GM19467 (cell line): Measurements from ENCODE around the gene ALG6.
"Not testable (repeated sequence)": the region's sequence is repeated elsewhere in the genome, so short reads cannot be mapped to it uniquely, and the experiment has no call there.

Experiments used
- ATAC-seq: cut with Tn5 transposase; IDR thresholded peaks from one replicate; pipeline ENCODE4 v1.9.1; 2021; ENCODE audit warnings: mild to moderate bottlenecking, moderate library complexity; ENCODE audit not compliant: unreplicated experiment

Gene ALG6

DNA sequence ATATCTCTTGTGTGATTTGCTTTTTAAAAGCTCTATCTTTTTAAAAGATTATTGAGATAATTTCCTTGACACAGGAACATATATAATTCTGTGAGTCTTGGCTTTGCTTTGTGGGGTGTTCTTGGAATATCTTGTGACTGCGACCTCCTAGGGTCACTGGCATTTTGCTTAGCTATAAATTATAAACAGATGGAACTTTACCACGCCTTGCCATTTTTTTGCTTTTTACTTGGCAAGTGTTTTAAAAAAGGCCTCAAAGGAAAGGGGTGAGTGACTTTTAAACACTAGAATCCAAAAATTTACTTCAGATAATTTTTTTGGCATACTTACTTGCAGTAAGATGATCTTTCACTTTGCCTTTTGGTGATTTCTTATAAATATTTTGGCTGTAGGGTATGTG is 43.6 kb downstream of the ALG6 start:
- no peak for ATAC-seq

DNA sequence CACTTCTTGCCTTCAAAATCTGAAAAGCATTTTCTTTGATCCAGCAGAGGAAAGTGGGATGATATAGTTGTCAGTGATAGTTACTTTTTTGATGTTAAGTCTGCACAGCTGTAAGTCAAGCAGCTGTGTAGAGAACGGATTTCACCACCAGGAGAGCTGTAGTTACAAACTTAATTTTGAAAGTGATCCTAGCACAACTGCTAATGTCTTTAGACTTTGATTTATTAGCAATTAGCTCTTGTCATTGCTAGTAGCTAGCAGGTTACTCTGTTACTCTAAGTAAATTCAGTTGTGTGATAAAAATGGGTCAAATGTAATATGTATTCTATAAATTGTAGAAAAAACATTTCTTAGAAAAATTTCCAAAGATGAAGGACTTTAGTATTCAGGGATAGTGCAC is 46.0 kb downstream of the ALG6 start:
- no peak for ATAC-seq

DNA sequence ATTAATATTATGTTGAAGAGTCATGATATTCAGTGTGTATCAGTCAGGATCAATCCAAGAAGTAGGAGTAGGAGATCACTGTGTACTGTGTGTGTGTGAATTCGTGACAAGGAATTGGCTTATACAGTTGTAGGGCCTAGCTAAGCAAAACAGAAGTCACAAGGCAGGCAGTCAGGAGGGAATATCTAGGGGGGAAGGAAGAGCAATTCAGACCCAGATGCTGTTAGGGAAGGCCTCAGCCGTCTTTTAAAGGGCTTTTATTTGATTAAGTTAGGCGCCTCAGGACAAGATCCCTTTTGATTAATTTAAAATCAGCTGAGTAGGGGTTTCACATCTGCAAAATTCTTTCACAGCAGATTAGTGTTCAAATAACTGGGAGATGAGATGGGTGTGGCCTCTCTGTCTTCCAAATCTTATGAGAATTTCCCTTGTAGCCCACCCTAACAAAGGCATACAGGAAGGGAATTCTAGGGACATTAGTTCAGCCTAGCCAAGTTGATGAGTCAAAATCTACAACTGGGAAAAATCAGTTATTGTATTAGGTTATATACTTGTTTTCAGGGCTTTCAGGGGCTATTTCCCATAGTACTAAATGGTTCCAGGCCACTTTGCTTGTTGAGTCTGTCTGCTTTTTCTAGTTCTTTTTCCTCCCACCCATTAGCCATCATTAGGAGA is 47.4 kb downstream of the ALG6 start:
- ATAC-seq = no peak

DNA sequence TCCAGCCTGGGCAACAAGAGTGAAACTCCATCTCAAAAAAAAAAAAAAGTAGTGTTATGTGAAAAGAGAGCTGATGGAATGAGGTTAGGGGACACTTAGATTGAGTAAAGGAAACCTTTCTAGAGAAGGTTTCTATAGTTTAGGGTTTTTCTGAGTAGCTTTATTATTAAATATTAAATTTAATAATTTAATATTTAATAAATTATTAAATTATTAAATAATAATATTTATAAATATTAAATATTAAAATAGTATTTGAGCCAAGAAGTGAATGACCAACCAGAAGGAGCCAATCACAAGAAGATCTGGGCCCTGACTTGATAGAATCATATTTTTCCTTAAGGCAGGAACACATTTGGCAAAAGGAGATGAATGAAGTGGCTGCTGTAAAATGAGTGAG is 50.7 kb downstream of the ALG6 start:
- no peak for ATAC-seq

DNA sequence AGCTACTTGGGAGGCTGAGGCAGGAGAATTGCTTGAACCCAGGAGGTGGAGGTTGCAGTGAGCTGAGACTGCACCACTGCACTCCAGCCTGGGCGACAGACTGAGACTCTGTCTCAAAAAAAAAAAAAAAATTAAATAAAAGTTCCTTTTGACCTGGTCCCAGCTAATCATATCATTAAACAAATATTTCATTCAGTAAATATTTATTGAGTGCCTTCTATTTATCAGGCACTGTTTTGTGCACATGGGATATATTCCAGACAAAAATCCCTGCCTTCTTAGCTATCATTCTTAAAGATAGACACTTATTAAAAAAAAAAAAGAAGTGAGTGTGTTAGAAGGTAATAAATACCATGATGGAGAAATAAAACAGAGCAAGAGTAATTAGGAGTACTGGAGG is 53.3 kb downstream of the ALG6 start:
- not testable (repeated sequence) for ATAC-seq

DNA sequence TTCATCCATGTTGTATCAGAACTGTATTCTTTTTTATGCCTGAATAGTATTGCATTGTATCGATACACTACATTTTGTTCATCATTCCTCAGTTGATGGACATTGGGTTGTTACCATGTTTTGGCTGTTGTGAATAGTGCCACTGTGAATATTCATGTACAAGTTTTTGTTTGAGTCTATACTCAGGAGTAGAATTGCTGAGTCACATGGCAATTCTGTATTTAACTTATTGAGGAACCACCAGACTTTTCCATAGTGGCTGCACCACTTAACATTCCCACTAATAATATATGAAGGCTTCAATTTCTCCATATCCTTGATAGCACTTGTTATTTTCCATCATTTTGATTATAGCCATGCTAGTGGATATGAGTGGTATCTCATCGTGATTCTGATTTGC is 56.2 kb downstream of the ALG6 start:
- no peak for ATAC-seq

DNA sequence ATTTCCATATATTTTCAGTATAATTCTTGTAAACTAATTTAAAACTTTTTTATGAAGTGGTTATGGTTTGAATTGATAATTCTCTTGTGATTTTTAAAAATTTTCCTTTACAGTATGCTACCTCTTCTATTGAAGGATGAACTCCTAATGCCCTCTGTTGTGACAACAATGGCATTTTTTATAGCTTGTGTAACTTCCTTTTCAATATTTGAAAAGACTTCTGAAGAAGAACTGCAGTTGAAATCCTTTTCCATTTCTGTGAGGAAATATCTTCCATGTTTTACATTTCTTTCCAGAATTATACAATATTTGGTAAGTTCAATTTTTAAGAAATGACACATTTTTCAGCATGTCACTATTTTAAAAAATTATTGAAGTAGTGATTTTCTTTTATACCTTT is 61.4 kb downstream of the ALG6 start:
- no peak for ATAC-seq

DNA sequence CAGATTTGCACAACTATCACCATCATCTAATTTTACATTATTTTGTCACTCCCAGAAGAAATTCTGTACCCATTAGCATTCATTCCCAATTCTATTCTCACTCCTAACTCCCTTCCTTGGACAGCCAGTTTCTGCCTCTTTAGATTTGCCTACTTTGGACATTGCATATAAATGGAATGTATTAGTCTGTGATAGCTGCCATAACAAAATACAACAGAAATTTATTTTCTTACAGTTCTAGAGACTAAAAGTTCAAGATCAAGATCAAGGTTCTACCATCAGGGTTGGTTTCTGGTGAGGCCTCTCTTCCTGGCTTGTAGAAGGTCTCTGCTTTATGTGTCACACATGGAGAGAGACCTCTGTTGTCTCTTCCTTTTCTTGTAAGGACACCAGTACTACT is 61.9 kb downstream of the ALG6 start:
- no peak for ATAC-seq

DNA sequence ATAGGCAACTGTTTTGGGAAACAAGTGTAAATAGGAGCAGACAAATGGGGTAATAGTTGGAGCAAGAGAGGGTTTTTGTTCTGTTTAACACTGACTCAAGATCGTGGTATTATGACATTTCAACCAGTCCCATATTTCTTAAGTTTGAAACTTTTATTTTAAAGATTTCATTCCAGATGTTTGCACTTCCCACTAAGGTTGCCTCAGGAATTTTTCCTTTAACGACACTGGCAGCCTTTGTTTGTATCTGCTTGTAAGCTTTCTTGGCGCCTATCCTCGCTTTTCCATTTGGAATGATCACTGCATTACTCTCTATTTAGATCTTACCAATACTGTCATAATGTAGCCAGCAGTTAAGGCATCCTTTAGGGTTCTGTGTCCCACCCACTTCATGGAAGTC is 67.7 kb downstream of the ALG6 start:
- ATAC-seq = no peak

DNA sequence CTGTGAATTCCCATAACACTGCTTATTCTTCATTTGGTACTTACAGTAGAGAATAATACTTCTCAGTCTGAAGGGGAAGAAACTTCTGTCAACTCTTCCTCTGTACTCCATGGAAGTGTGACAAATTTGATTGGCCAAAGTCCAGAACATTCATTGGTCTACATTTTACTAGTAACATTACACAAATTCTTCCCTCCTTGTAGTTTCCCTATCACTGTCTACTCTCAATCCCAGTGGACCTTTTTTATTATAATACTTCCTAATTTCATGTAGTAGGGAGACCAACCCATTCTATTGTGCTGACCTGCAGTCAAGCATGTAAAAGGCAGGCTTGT is 74.7 kb downstream of the ALG6 start:
- ATAC-seq = no peak

DNA sequence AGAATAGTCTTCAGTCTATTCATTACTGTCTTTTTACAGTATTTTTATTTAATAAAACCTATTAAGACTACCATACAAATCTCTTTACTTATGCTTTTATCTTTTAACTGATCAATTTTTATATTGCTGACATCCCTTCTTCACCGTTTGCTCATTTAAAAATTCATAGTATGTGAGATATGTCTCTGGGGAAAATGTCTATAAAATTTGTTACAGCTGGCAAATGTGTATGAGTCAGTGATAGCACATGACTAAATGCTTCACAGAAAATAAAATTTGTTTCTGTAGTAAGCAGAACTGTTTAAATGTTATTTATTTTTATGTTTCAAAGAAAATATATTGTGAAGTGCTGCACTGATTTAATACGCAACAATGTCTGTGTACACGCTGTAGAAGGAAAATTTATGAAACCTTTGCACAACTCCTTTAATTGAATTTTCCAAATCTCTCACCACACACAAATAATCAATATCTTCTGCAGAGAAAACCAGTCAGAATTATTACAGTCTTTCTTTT is 81.4 kb downstream of the ALG6 start:
- ATAC-seq = no peak

DNA sequence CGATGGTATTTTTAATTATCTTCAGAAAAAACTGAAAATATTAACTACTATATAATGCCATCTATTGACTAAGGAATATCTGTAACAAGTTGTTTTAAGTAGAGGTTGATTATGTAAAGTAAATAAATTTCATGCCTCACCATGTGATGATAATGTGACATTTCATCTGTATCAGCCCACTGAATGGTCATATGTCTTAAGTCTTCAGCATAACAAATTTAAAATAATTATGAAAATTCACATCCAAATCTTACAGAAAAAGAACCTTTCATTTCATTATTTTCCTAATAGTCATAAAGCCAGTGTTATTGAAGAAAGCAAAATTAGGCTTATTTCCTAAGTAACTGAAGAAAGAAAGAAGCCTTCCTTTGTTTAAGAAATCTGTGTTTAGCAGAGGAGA is 83.0 kb downstream of the ALG6 start:
- no peak for ATAC-seq

DNA sequence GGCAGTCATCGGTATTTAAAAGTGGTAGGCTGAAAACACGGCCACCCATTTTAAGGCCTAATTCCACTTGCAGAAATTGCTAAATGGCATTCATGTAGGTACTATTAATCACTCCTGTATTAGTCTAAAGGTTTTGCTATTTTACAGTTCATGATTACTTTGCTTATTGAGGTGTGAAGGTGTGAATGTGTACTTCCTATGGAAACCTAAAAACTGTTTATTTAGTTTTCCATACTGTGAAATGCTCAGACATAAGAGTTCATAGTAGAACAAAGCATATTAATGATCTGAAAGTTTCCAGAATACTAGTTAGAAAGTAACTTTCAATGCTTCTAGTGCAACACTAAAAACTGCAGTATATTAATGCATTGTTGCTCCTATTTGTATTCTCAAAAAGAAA is 85.8 kb downstream of the ALG6 start:
- ATAC-seq = no peak

DNA sequence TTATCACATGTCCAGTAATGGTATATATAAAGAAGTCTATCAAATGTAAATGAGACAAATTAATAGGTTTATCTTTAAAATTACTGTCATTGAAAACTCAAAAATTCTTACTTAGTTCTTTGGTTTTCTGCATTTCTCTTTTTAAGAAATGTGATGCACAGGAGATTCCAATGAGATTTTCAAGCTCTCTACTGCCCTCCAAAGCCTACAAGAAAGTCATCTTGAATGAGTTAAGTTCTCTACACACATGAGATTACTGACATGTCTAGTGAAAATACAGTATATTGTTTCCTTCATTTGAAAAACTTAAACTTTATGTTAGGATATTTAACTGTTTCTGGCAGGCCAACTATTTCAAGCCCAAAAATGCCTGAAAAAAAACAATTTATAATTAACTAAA is 86.8 kb downstream of the ALG6 start:
- no peak for ATAC-seq

DNA sequence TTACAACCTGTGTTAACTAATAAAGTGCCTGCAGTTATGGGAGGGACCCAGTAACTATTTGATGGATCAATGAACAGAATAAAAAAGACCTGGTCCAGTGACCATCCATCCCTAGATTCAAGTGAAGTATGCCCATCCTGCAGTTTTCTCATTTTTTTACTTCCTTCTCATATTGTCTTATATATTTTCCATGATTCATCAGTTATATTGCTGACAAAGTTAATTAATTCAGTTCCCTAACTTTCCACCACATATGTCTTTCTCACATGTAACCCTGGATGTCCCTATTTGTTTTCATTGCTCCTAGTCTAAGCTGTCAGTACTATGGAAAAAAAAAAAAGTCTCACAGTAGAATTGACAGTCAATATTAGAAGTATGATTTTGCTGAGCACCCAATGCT is 91.3 kb downstream of the ALG6 start:
- no peak for ATAC-seq

DNA sequence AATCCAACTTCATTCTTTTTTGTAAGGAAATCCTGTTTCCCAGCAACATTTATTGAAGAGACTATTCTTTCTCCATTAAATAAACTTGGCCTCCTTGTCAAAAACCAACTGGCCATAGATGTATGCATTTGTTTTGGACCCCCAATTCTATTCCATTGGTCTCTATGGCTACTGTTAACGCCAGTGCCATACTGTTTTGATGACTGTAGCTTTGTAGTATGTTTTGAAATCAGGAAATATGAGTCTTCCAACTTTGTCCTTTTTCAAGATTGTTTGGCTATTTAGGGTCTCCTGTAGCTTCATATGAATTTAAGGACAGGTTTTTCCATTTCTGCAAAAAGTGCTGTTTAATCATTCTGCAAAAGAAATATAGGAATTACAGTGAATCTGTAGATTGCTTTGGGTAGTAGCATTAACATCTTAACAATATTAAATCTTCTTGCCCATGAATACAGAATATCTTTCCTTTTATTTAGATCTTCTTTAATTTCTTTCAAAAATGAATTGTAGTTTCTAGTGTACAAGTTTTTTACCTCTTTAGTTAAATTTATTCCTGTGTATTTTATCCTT is 94.3 kb downstream of the ALG6 start:
- ATAC-seq = no peak

DNA sequence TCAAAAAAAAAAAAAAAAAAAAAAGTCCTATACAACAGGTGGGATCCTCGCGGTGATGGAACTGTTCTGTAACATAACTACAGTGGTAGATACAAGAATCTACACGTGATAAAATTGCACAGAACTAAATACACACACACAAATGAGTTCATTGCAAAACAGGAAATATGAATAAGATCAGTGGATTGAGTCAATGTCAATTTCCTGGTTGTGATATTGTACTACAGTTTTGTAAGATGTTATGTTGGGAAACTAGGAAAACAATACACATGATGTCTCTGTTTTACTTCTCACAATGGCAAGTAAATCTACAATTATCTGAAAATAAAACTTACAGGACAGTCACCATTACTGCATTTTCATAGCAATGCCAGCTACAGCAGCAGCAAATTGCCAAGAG is 95.8 kb downstream of the ALG6 start:
- no peak for ATAC-seq

DNA sequence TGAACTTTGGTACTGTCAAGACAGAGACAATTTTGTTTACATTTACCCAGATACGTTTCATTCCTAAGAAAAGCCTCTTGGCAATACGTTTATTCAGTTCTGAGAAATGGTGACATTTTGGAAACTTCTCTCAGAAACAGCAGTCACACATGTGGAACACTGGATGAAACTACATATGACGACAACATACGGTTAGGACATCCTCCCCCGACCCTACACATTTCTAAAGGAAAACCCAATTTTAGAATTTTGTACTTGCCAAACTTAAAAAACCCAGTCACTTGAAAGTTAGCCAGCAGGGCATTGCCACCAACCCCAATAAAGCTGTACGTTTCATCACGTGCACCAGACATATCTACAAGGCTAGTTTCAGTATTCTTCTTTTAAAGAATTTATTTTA is 98.8 kb downstream of the ALG6 start:
- no peak for ATAC-seq

DNA sequence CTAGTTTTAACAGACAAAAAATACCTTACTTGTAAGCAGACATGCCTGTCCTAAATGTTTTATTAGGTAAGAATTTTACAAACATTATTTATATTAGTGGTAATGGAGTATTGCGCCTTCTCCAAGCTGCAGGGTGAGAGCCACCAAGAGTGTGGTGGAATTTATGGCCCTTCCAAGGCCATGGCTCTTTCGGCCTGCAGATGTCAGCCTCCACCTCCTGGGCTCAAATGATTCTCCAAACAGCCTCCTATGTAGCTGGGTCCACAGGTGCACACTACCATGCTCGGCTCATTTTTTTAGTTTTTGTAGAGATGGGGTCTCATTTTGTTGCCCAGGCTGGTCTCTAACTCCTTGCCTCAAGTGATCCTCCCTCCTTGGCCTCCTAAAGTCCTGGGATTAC is 99.3 kb downstream of the ALG6 start:
- ATAC-seq = no peak

DNA sequence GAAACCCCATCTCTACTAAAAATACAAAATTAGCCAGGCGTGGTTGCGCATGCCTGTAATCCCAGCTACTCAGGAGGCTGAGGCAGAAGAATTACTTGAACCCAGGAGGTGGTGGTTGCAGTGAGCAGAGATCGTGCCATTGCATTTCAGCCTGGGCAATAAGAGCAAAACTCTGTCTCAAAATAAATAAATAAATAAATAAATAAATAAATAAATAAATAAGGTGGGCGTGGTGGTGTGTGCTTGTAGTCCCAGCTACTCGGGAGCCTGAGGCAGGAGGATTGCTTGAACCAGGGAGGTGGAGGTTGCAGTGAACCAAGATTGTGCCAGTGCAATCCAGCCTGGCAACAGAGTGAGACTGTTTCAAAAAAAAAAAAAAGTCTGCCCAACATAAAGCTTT is 101.3 kb downstream of the ALG6 start:
- not testable (repeated sequence) for ATAC-seq

DNA sequence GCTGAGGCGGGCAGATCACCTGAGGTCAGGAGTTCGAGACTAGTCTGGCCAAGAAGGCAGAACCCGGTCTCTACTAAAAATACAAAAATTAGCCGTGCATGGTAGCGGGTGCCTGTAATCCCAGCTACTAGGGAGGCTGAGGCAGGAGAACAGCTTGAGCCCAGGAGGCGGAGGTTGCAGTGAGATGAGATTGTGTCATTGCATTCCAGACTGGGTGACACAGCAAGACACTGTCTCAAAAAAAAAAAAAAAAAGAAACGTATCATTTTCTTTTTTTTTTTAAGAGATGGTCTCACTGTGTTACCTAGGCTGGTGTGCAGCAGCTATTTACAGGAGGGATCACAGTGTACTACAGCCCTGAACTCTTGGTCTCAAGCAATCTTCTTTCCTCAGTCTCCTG is 108.3 kb downstream of the ALG6 start:
- no peak for ATAC-seq

DNA sequence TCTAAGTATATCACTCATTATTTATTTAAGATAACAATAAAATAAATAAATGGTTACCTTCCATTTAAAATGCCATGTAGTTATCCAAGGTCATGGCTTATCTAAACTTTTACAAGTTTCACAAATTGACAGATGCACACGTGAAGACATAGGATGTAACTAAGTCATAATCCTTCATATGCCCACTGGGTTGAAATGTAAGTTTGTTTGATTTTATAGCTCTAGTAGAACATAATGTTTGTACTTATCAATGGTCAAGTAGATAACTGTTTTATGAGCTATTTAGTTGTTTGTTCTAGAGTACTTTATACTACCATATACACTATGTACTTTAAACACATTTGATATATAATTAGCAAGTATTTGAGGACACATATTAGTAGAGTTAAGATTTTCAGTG is 112.6 kb downstream of the ALG6 start:
- ATAC-seq = no peak

DNA sequence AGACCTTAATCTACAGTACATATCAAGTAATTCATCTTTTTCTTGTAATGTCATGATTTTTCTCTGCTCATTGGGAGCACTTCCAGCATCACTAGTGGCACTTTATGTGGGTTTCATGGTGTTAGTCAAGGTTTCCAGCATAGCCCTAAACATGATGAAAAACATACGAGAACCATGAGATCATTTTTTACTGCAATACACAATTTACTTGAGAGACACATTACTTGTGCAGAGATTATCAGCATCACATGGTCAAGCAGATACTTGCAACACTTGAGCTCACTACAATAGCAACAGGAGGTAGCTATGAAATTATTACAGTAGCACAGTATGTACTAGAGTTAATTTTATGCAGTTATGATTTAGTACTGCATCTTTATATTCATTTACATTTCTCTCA is 119.2 kb downstream of the ALG6 start:
- no peak for ATAC-seq
